Astrocyte (in vitro differentiated cells and primary cell): Measurements from ENCODE around the gene DNAJC9. TPM values are rescaled to one million over a fixed set of nuclear protein-coding genes. Genes with fewer than 3 reads are reported as not detected.

Experiments
- DNase-seq: peaks from one replicate; pipeline ENCODE4 v3.0.0-alpha.2; 2010; ENCODE audit warnings: low read depth
- FAIRE-seq: peaks from 2 replicates; lab custom pipeline; 2011; peaks lifted over from hg19 to GRCh38; lab: Jason Lieb, UNC
- H2AFZ ChIP-seq: 2 replicates; pipeline ENCODE4 v1.6.0; 2012; ENCODE audit warnings: low read depth, low read length, inconsistent platforms
- H3K27ac ChIP-seq: 2 replicates; pipeline ENCODE4 v1.5.1; 2011; ENCODE audit warnings: low read depth, low read length, inconsistent platforms
- H3K27me3 ChIP-seq: 2 replicates; pipeline ENCODE4 v1.6.0; 2011; ENCODE audit warnings: low read length, inconsistent platforms; ENCODE audit not compliant: insufficient read depth
- H3K36me3 ChIP-seq: 2 replicates; pipeline ENCODE4 v1.5.1; 2011; ENCODE audit warnings: low read length, inconsistent platforms; ENCODE audit not compliant: insufficient read depth
- H3K4me1 ChIP-seq: 2 replicates; pipeline ENCODE4 v1.5.1; 2011; ENCODE audit warnings: low read length, inconsistent platforms; ENCODE audit not compliant: insufficient read depth
- H3K4me2 ChIP-seq: 2 replicates; pipeline ENCODE4 v1.6.0; 2012; ENCODE audit warnings: low read length, inconsistent platforms
- H3K4me3 ChIP-seq: 2 replicates; pipeline ENCODE4 v1.5.1; 2011; ENCODE audit warnings: low read depth, mild to moderate bottlenecking, low read length, inconsistent platforms; ENCODE audit not compliant: insufficient read depth
- H3K79me2 ChIP-seq: 2 replicates; pipeline ENCODE4 v1.6.0; 2012; ENCODE audit warnings: mild to moderate bottlenecking, low read length, inconsistent platforms; ENCODE audit not compliant: insufficient read depth
- H3K9ac ChIP-seq: 2 replicates; pipeline ENCODE4 v1.6.0; 2012; ENCODE audit warnings: mild to moderate bottlenecking, low read length, inconsistent platforms
- H3K9me3 ChIP-seq: 2 replicates; pipeline ENCODE4 v1.5.1; 2012; ENCODE audit warnings: low read depth, mild to moderate bottlenecking, low read length, inconsistent platforms; ENCODE audit not compliant: insufficient read depth
- H4K20me1 ChIP-seq: 2 replicates; pipeline ENCODE4 v1.6.0; 2012; ENCODE audit warnings: low read length, inconsistent platforms; ENCODE audit not compliant: insufficient read depth
- H3K27ac Mint-ChIP-seq: one replicate; pipeline ENCODE4 v1.8.0; 2021; ENCODE audit warnings: mild to moderate bottlenecking, mixed read lengths; ENCODE audit not compliant: unreplicated experiment
- H3K27me3 Mint-ChIP-seq: one replicate; pipeline ENCODE4 v1.8.0; 2021; ENCODE audit warnings: low read depth, mixed read lengths; ENCODE audit not compliant: unreplicated experiment
- H3K36me3 Mint-ChIP-seq: one replicate; pipeline ENCODE4 v1.8.0; 2021; ENCODE audit warnings: low read depth, mixed read lengths; ENCODE audit not compliant: unreplicated experiment
- H3K4me1 Mint-ChIP-seq: one replicate; pipeline ENCODE4 v1.8.0; 2021; ENCODE audit warnings: low read depth, mixed read lengths; ENCODE audit not compliant: unreplicated experiment
- H3K4me3 Mint-ChIP-seq: one replicate; pipeline ENCODE4 v1.8.0; 2021; ENCODE audit warnings: mild to moderate bottlenecking, moderate library complexity, mixed read lengths; ENCODE audit not compliant: unreplicated experiment
- H3K9me3 Mint-ChIP-seq: one replicate; pipeline ENCODE4 v1.8.0; 2021; ENCODE audit warnings: mild to moderate bottlenecking, mixed read lengths; ENCODE audit not compliant: unreplicated experiment
- CTCF ChIP-seq: IDR thresholded peaks from 2 replicates; pipeline ENCODE4 v1.5.1; 2011; ENCODE audit warnings: low read depth, mild to moderate bottlenecking, inconsistent platforms, low read length, moderate library complexity; ENCODE audit not compliant: insufficient read depth
- EZH2 ChIP-seq: IDR thresholded peaks from 2 replicates; pipeline ENCODE4 v1.6.1; 2012; ENCODE audit warnings: mild to moderate bottlenecking, low read length, inconsistent platforms; ENCODE audit not compliant: insufficient read depth
- total RNA-seq: library from RNA; stranded (reverse); gene quantifications from 2 replicates; pipeline ENCODE4 v1.2.1, GENCODE V29; 2021

DNAJC9 gene
- total RNA-seq, 1 donor from 2014 or later: 23.3 TPM

- no peak overlapping the region for H3K4me3 ChIP-seq
- no peaks in the 10 kb centered on the region for H4K20me1 ChIP-seq
- H3K36me3 ChIP-seq: no peaks in the 10 kb centered on the region
- H2AFZ ChIP-seq: no peak overlapping the region
- H3K27ac Mint-ChIP-seq: peak overlapping the region; percentile 54
- no peaks in the 10 kb centered on the region for H3K79me2 ChIP-seq
- TF ChIP-seq EZH2 (no peak), CTCF (peak; percentile 65)
- H3K4me1 Mint-ChIP-seq: peaks cover 14% of the 10 kb centered on the region
- no peaks in the 10 kb centered on the region for H3K9me3 ChIP-seq
- peak overlapping the region; percentile 24 for H3K4me3 Mint-ChIP-seq
- H3K36me3 Mint-ChIP-seq: no peaks in the 10 kb centered on the region
- H3K27me3 ChIP-seq: no peaks in the 10 kb centered on the region
- peaks cover 8% of the 10 kb centered on the region for H3K9me3 Mint-ChIP-seq
- H3K4me2 ChIP-seq: no peak overlapping the region
- no peak overlapping the region for H3K9ac ChIP-seq
- no peak for FAIRE-seq
- H3K27ac ChIP-seq: no peak overlapping the region
- peaks cover 3% of the 10 kb centered on the region for H3K4me1 ChIP-seq
- no peak for DNase-seq
- H3K27me3 Mint-ChIP-seq: no peaks in the 10 kb centered on the region
Measured at GRCh38 chr10:73263693-73264347, 16.8 kb upstream of the DNAJC9 start.

GRCh38 chr10:73262880-73263555 is 16.0 kb upstream of the DNAJC9 start:
- Histone ChIP-seq H3K9me3 (no peaks in the 10 kb centered on the region), H3K27ac (no peak overlapping the region), H3K27me3 (no peaks in the 10 kb centered on the region), H3K4me1 (peaks cover 3% of the 10 kb centered on the region), H3K79me2 (no peaks in the 10 kb centered on the region), H2AFZ (no peak overlapping the region), H3K9ac (no peak overlapping the region), H3K4me2 (no peak overlapping the region), H4K20me1 (no peaks in the 10 kb centered on the region), H3K36me3 (no peaks in the 10 kb centered on the region), H3K4me3 (no peak overlapping the region)
- no peak for FAIRE-seq
- Mint-ChIP-seq H3K4me1 (peaks cover 14% of the 10 kb centered on the region), H3K27me3 (no peaks in the 10 kb centered on the region), H3K9me3 (peaks cover 8% of the 10 kb centered on the region), H3K27ac (peak overlapping the region; percentile 54), H3K36me3 (no peaks in the 10 kb centered on the region), H3K4me3 (no peak overlapping the region)
- DNase-seq: no peak
- TF ChIP-seq EZH2 (no peak), CTCF (no peak)
